GM23338 (cell line): ENCODE data around the gene NCL.

Experiments
- EZH2 ChIP-seq: fragments of 200-600 bp; sonication (generic); IDR thresholded peaks from one replicate; pipeline ENCODE4 v1.8.0; 2017; ENCODE audit warnings: antibody characterized with exemption, mild to moderate bottlenecking, low read depth; ENCODE audit not compliant: unreplicated experiment
- EZH2phosphoT487 ChIP-seq: fragments of 200-600 bp; sonication (generic); IDR thresholded peaks from one replicate; pipeline ENCODE4 v1.8.1; 2018; ENCODE audit warnings: antibody characterized with exemption; ENCODE audit not compliant: unreplicated experiment
- POLR2AphosphoS5 ChIP-seq: IDR thresholded peaks from 2 replicates; pipeline ENCODE4 v1.6.1; 2016; ENCODE audit warnings: antibody characterized with exemption, low read depth
- TF ChIP-seq, protein P1 (sequence below), 2 experiments: fragments of 200-600 bp in 1 of 2; sonication (generic) in 1 of 2; conservative IDR thresholded peaks; 2 replicates each; pipeline versions ENCODE4 v1.5.1 to v1.6.1; 2016 to 2017; ENCODE audit warnings: antibody characterized with exemption in 2 of 2, low read depth in 2 of 2, mild to moderate bottlenecking in 2 of 2, moderate library complexity in 1 of 2

DNA sequence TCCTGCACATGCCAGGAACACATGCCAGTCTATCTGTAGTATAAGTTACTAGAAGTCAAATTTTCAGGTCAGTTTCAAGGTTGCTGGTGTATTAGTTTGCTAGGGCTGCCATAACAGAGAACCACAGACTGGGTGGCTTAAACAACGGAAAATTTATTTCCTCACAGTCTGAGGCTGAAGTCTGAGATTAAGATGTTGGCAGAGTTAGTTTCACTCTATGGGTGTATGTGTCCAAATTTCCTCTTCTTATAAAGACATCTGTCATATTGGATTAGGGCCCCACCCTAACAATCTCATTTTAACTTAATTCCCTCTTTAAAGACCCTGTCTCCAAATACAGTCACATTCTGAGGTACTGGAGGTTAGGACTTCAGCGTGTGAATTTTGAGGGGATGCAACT lies 42.2 kb downstream of the NCL start:
- TF ChIP-seq, protein P1, sequence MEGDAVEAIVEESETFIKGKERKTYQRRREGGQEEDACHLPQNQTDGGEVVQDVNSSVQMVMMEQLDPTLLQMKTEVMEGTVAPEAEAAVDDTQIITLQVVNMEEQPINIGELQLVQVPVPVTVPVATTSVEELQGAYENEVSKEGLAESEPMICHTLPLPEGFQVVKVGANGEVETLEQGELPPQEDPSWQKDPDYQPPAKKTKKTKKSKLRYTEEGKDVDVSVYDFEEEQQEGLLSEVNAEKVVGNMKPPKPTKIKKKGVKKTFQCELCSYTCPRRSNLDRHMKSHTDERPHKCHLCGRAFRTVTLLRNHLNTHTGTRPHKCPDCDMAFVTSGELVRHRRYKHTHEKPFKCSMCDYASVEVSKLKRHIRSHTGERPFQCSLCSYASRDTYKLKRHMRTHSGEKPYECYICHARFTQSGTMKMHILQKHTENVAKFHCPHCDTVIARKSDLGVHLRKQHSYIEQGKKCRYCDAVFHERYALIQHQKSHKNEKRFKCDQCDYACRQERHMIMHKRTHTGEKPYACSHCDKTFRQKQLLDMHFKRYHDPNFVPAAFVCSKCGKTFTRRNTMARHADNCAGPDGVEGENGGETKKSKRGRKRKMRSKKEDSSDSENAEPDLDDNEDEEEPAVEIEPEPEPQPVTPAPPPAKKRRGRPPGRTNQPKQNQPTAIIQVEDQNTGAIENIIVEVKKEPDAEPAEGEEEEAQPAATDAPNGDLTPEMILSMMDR (conservative IDR thresholded peaks at IDR 0.05; ENCODE audit: low read depth in 2 of 2), result no peak
- TF ChIP-seq EZH2phosphoT487 (no peak), EZH2 (no peak), POLR2AphosphoS5 (no peak)
